ENCODE data around the gene RNF214.

The RNF214 gene

DNA sequence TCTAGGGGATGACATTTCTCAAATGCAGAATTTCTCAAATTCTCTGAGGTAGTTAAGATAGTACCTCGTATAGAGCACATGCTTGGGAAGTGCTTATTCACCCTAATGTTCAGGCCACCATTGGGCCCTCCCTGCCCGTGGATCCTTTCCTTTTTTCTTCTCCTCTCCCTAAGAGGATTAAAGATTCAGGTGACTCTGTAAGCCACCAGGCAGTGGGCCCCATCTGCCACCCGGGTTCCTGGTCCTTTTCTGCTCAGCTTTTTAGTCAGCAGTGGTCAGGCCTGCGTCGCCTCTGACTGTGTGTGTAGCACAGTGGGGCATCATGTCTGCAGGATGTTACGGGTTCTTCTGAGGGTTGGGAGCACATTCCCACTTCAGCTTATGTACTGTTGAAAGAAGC lies 102.4 kb downstream of the RNF214 start:
- no peak overlapping the region for H3K4me3 ChIP-seq (ENCODE audit: control insufficient read depth, low read depth, low read length)

DNA sequence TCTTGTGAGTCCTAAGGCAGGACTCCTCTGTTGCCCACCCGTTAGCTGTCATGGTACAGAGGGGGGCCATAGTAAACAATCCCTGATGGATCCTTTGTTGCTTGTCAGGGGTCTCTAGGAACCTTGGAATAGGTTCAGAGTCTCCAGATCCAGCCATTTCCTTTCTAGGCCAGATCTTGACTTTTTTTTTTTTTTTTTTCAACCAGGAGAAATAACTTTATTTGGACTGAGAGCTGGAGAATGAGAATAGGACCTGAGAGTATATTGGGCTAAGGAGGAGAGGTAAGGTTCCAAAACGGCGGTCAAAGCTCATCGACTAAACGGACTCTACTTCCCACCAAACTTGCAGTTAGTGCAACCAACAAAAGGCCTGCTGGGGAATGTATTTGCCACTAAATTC lies 102.9 kb downstream of the RNF214 start:
- TF ChIP-seq, protein P1, sequence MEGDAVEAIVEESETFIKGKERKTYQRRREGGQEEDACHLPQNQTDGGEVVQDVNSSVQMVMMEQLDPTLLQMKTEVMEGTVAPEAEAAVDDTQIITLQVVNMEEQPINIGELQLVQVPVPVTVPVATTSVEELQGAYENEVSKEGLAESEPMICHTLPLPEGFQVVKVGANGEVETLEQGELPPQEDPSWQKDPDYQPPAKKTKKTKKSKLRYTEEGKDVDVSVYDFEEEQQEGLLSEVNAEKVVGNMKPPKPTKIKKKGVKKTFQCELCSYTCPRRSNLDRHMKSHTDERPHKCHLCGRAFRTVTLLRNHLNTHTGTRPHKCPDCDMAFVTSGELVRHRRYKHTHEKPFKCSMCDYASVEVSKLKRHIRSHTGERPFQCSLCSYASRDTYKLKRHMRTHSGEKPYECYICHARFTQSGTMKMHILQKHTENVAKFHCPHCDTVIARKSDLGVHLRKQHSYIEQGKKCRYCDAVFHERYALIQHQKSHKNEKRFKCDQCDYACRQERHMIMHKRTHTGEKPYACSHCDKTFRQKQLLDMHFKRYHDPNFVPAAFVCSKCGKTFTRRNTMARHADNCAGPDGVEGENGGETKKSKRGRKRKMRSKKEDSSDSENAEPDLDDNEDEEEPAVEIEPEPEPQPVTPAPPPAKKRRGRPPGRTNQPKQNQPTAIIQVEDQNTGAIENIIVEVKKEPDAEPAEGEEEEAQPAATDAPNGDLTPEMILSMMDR (IDR thresholded peaks at IDR 0.05; ENCODE audit: control insufficient read depth, insufficient read depth, low read depth, low read length, missing control alignments): no peak
- H3K4me3 ChIP-seq (ENCODE audit: control insufficient read depth, low read depth, low read length): no peak overlapping the region
- DNase-seq (ENCODE audit: low read depth): no peak

More for the DNA sequence above, 102.4 kb downstream of the RNF214 start:
- TF ChIP-seq, protein P1 (IDR thresholded peaks at IDR 0.05; ENCODE audit: control insufficient read depth, insufficient read depth, low read depth, low read length, missing control alignments): no peak
- DNase-seq (ENCODE audit: low read depth): no peak
